Activated CD4-positive, alpha-beta T cell treated with anti-CD3 and anti-CD28 coated beads for 36 hours (primary cell): Measurements from ENCODE around the gene EFCAB13. TPM values are rescaled to one million over a fixed set of nuclear protein-coding genes. Genes with fewer than 3 reads are reported as not detected.
A peak's percentile ranks its signal among the peaks of the same experiment; 100 is the strongest.

Experiments used
- ATAC-seq: fragments of 200-7000 bp; cut with Tn5 transposase; one replicate; pipeline ENCODE4 v1.10.0; 2021; ENCODE audit warnings: mild to moderate bottlenecking, moderate library complexity
- CTCF ChIA-PET: fragments of 350-600 bp; sonication (Branson Sonifier 250); formaldehyde crosslinking; loops from one replicate; lab custom pipeline; 2021; ENCODE audit warnings: antibody characterized with exemption; lab: Charles Lee
- POLR2A ChIA-PET: fragments of 350-600 bp; sonication (Branson Sonifier 250); formaldehyde crosslinking; loops from one replicate; lab custom pipeline; 2021; ENCODE audit warnings: antibody characterized with exemption, inconsistent platforms; lab: Charles Lee
- DNase-seq: peaks from one replicate; pipeline ENCODE4 v3.0.0-alpha.2; 2020
- H3K27ac Mint-ChIP-seq: one replicate; pipeline ENCODE4 v1.8.0; 2021; ENCODE audit warnings: mixed read lengths
- H3K27me3 Mint-ChIP-seq: one replicate; pipeline ENCODE4 v1.8.0; 2021; ENCODE audit warnings: mixed read lengths
- H3K36me3 Mint-ChIP-seq: one replicate; pipeline ENCODE4 v1.8.0; 2021; ENCODE audit warnings: low read depth, mixed read lengths
- H3K4me1 Mint-ChIP-seq: one replicate; pipeline ENCODE4 v1.8.0; 2021; ENCODE audit warnings: mixed read lengths
- H3K4me3 Mint-ChIP-seq: one replicate; pipeline ENCODE4 v1.8.0; 2021; ENCODE audit warnings: mild to moderate bottlenecking, moderate library complexity, mixed read lengths
- H3K9me3 Mint-ChIP-seq: one replicate; pipeline ENCODE4 v1.8.0; 2021; ENCODE audit warnings: low read depth, mixed read lengths
- intact Hi-C, 2 experiments: fragments of 100-400 bp; cut with DNase I in 1 of 2; cut with micrococcal nuclease in 1 of 2; formaldehyde crosslinking; loops; one replicate each; pipeline versions ENCODE4 v1.14.2 to v1.15.1; 2022 to 2024; cut with DNase I, micrococcal nuclease
- total RNA-seq, 2 experiments: library from RNA; stranded (reverse); gene quantifications; one replicate each; pipeline ENCODE4 v1.2.3, GENCODE V29; 2021

The EFCAB13 gene
- total RNA-seq, 2 experiments from 2014 or later, result 4.6 to 5.9 TPM

GRCh38 chr17:47281216-47281615 lies 42.5 kb upstream of the EFCAB13 start:
- Mint-ChIP-seq H3K27me3 (peaks cover 2% of the 10 kb centered on the region), H3K36me3 (no peaks in the 10 kb centered on the region), H3K27ac (no peak overlapping the region), H3K4me3 (no peak overlapping the region), H3K9me3 (no peaks in the 10 kb centered on the region), H3K4me1 (no peaks in the 10 kb centered on the region)
- intact Hi-C loops, result no loop called here
- ATAC-seq, result no peak
- CTCF ChIA-PET, result no interaction called here
- no peak for DNase-seq
- POLR2A ChIA-PET, result no interaction called here

GRCh38 chr17:47285003-47285402 lies 38.8 kb upstream of the EFCAB13 start:
- ChIA-PET CTCF (no interaction called here), POLR2A (no interaction called here)
- Mint-ChIP-seq H3K4me1 (no peaks in the 10 kb centered on the region), H3K27ac (no peak overlapping the region), H3K9me3 (no peaks in the 10 kb centered on the region), H3K36me3 (no peaks in the 10 kb centered on the region), H3K27me3 (no peaks in the 10 kb centered on the region), H3K4me3 (no peak overlapping the region)
- no peak for DNase-seq
- intact Hi-C loops, result no loop called here
- ATAC-seq, result no peak

- Mint-ChIP-seq H3K27ac (no peak overlapping the region), H3K4me1 (no peaks in the 10 kb centered on the region), H3K9me3 (no peaks in the 10 kb centered on the region), H3K27me3 (no peaks in the 10 kb centered on the region), H3K36me3 (no peaks in the 10 kb centered on the region), H3K4me3 (no peak overlapping the region)
- DNase-seq (no peak), ATAC-seq (peak; percentile 71)
- CTCF ChIA-PET, result interaction anchor here (0.6 kb wide), 1 partner anchor 115 kb away, joined by 3 read pairs; no protein-coding TSS in a partner anchor
- intact Hi-C loops, result no loop called here
- POLR2A ChIA-PET, result interaction anchor here (0.6 kb wide), 1 partner anchor 362 kb away, joined by 3 read pairs; no protein-coding TSS in a partner anchor
These were observed 37.4 kb upstream of the EFCAB13 start for GRCh38 chr17:47286198-47286914.

- Mint-ChIP-seq H3K9me3 (no peaks in the 10 kb centered on the region), H3K27ac (no peak overlapping the region), H3K4me1 (no peaks in the 10 kb centered on the region), H3K36me3 (no peaks in the 10 kb centered on the region), H3K27me3 (no peaks in the 10 kb centered on the region), H3K4me3 (no peak overlapping the region)
- CTCF ChIA-PET, result interaction anchor here (0.7 kb wide), 1 partner anchor 96 kb away, joined by 3 read pairs; no protein-coding TSS in a partner anchor
- POLR2A ChIA-PET, result no interaction called here
- intact Hi-C loops, result no loop called here
- DNase-seq, result no peak
- ATAC-seq, result no peak
These were observed 36.7 kb upstream of the EFCAB13 start for GRCh38 chr17:47287068-47287467.

- CTCF ChIA-PET, result interaction anchor here (0.7 kb wide), 1 partner anchor 96 kb away, joined by 3 read pairs; no protein-coding TSS in a partner anchor
- no peak for ATAC-seq
- intact Hi-C loops, result no loop called here
- DNase-seq, result no peak
- Mint-ChIP-seq H3K27me3 (no peaks in the 10 kb centered on the region), H3K36me3 (no peaks in the 10 kb centered on the region), H3K4me3 (no peak overlapping the region), H3K9me3 (no peaks in the 10 kb centered on the region), H3K4me1 (no peaks in the 10 kb centered on the region), H3K27ac (no peak overlapping the region)
- POLR2A ChIA-PET, result no interaction called here
These were observed 36.1 kb upstream of the EFCAB13 start for GRCh38 chr17:47287639-47288038.

- Mint-ChIP-seq H3K27ac (no peak overlapping the region), H3K4me1 (no peaks in the 10 kb centered on the region), H3K36me3 (no peaks in the 10 kb centered on the region), H3K4me3 (no peak overlapping the region), H3K27me3 (no peaks in the 10 kb centered on the region), H3K9me3 (no peaks in the 10 kb centered on the region)
- CTCF ChIA-PET, result no interaction called here
- intact Hi-C loops, result no loop called here
- POLR2A ChIA-PET, result no interaction called here
- ATAC-seq (no peak), DNase-seq (no peak)
These were observed 35.1 kb upstream of the EFCAB13 start for GRCh38 chr17:47288531-47289116.

- H3K27me3 Mint-ChIP-seq, result no peaks in the 10 kb centered on the region
- CTCF ChIA-PET, result no interaction called here
These were observed 34.5 kb upstream of the EFCAB13 start for GRCh38 chr17:47289302-47289701.

GRCh38 chr17:47290870-47291241 lies 32.9 kb upstream of the EFCAB13 start:
- intact Hi-C loops, result no loop called here
- H3K4me3 Mint-ChIP-seq, result no peak overlapping the region
- H3K4me1 Mint-ChIP-seq, result no peaks in the 10 kb centered on the region
- H3K9me3 Mint-ChIP-seq, result no peaks in the 10 kb centered on the region
- H3K27ac Mint-ChIP-seq, result no peak overlapping the region
- POLR2A ChIA-PET, result no interaction called here
- no peak for DNase-seq
- ATAC-seq, result no peak
- CTCF ChIA-PET, result interaction anchor here (0.6 kb wide), 1 partner anchor 352 kb away, joined by 3 read pairs; no protein-coding TSS in a partner anchor
- H3K36me3 Mint-ChIP-seq, result no peaks in the 10 kb centered on the region
- H3K27me3 Mint-ChIP-seq, result no peaks in the 10 kb centered on the region

More at GRCh38 chr17:47289302-47289701, 34.5 kb upstream of the EFCAB13 start:
- no peaks in the 10 kb centered on the region for H3K9me3 Mint-ChIP-seq
- intact Hi-C loops, result no loop called here
- no peak overlapping the region for H3K27ac Mint-ChIP-seq
- H3K4me3 Mint-ChIP-seq, result no peak overlapping the region
- H3K4me1 Mint-ChIP-seq, result no peaks in the 10 kb centered on the region
- ATAC-seq (no peak), DNase-seq (no peak)
- POLR2A ChIA-PET, result no interaction called here
- H3K36me3 Mint-ChIP-seq, result no peaks in the 10 kb centered on the region

- CTCF ChIA-PET, result interaction anchor here (0.6 kb wide), 1 partner anchor 353 kb away, joined by 3 read pairs; no protein-coding TSS in a partner anchor
- Mint-ChIP-seq H3K36me3 (no peaks in the 10 kb centered on the region), H3K27ac (no peak overlapping the region), H3K4me3 (no peak overlapping the region), H3K4me1 (no peaks in the 10 kb centered on the region), H3K9me3 (no peaks in the 10 kb centered on the region), H3K27me3 (no peaks in the 10 kb centered on the region)
- intact Hi-C loops, result no loop called here
- ATAC-seq (no peak), DNase-seq (no peak)
- POLR2A ChIA-PET, result no interaction called here
These were observed 32.4 kb upstream of the EFCAB13 start for GRCh38 chr17:47291242-47291873.

- ChIA-PET POLR2A (no interaction called here), CTCF (interaction anchor here (0.5 kb wide), 1 partner anchor 1447 kb away, joined by 3 read pairs; no protein-coding TSS in a partner anchor)
- Mint-ChIP-seq H3K27ac (no peak overlapping the region), H3K27me3 (no peaks in the 10 kb centered on the region), H3K4me3 (no peak overlapping the region), H3K9me3 (no peaks in the 10 kb centered on the region), H3K4me1 (no peaks in the 10 kb centered on the region), H3K36me3 (no peaks in the 10 kb centered on the region)
- no peak for ATAC-seq
- intact Hi-C loops, result no loop called here
- DNase-seq, result no peak
These were observed 31.5 kb upstream of the EFCAB13 start for GRCh38 chr17:47292206-47292605.

GRCh38 chr17:47295037-47295873 lies 28.5 kb upstream of the EFCAB13 start:
- ATAC-seq (no peak), DNase-seq (no peak)
- Mint-ChIP-seq H3K4me3 (no peak overlapping the region), H3K36me3 (no peaks in the 10 kb centered on the region), H3K4me1 (no peaks in the 10 kb centered on the region), H3K9me3 (no peaks in the 10 kb centered on the region), H3K27ac (no peak overlapping the region), H3K27me3 (no peaks in the 10 kb centered on the region)
- intact Hi-C loops, result no loop called here
- ChIA-PET POLR2A (no interaction called here), CTCF (no interaction called here)
